Caco-2 (cell line): ENCODE results near the gene TSHZ2. TPM values are rescaled to one million over a fixed set of nuclear protein-coding genes. Genes with fewer than 3 reads are reported as not detected.

Experiments
- BruUV-seq: library from RNA; stranded (reverse); fragments of 400-500 nt; replicated peaks from 2 replicates; lab custom pipeline; 2021; lab: Mats Ljungman, UMichigan
- CTCF ChIA-PET: fragments of 300-600 bp; sonication (Branson Sonifier 250); formaldehyde crosslinking; loops from one replicate; lab custom pipeline; 2022; ENCODE audit warnings: antibody characterized with exemption; lab: Charles Lee
- POLR2A ChIA-PET: fragments of 300-600 bp; sonication (Branson Sonifier 250); formaldehyde crosslinking; loops from one replicate; lab custom pipeline; 2022; ENCODE audit warnings: antibody characterized with exemption; lab: Charles Lee
- DNase-seq, 2 experiments: peaks; one replicate each; pipeline versions ENCODE4 v3.0.0 to v3.0.0-alpha.2; 2020 to 2022
- H3K27me3 ChIP-seq: replicated peaks from 2 replicates; pipeline ENCODE4 v1.6.0; 2011; ENCODE audit warnings: low read length; ENCODE audit not compliant: control insufficient read depth, insufficient read depth
- H3K36me3 ChIP-seq: 2 replicates; pipeline ENCODE4 v1.5.1; 2011; ENCODE audit warnings: low read length; ENCODE audit not compliant: control insufficient read depth, insufficient read depth
- H3K4me1 ChIP-seq: fragments of 250-450 bp; sonication (Bioruptor Pico); 2 replicates; pipeline ENCODE4 v1.5.1; 2020; ENCODE audit warnings: mild to moderate bottlenecking
- H3K4me3 ChIP-seq: 2 replicates; pipeline ENCODE4 v1.5.1; 2011; ENCODE audit warnings: low read depth, mild to moderate bottlenecking, control low read depth, low read length
- H3K9me3 ChIP-seq: fragments of 250-450 bp; sonication (Bioruptor Pico); 2 replicates; pipeline ENCODE4 v1.5.1; 2020; ENCODE audit warnings: mild to moderate bottlenecking, moderate library complexity
- H3K27ac Mint-ChIP-seq: one replicate; pipeline ENCODE4 v1.8.0; 2022; ENCODE audit warnings: mixed read lengths; ENCODE audit not compliant: unreplicated experiment
- H3K27me3 Mint-ChIP-seq: one replicate; pipeline ENCODE4 v1.8.0; 2022; ENCODE audit warnings: mixed read lengths; ENCODE audit not compliant: insufficient read depth, unreplicated experiment
- H3K36me3 Mint-ChIP-seq: one replicate; pipeline ENCODE4 v1.8.0; 2022; ENCODE audit warnings: mild to moderate bottlenecking, mixed read lengths; ENCODE audit not compliant: insufficient read depth, unreplicated experiment
- H3K4me1 Mint-ChIP-seq: one replicate; pipeline ENCODE4 v1.8.0; 2022; ENCODE audit warnings: low read depth, mixed read lengths; ENCODE audit not compliant: unreplicated experiment
- H3K4me3 Mint-ChIP-seq: one replicate; pipeline ENCODE4 v1.8.0; 2022; ENCODE audit warnings: mild to moderate bottlenecking, moderate library complexity, mixed read lengths; ENCODE audit not compliant: unreplicated experiment
- H3K9me3 Mint-ChIP-seq: one replicate; pipeline ENCODE4 v1.8.0; 2022; ENCODE audit warnings: mixed read lengths; ENCODE audit not compliant: unreplicated experiment
- CTCF ChIP-seq, 2 experiments: fragments of 200-600 bp in 1 of 2; IDR thresholded peaks; 1 replicate in 1 of 2; 2 replicates in 1 of 2; pipeline versions ENCODE4 v1.5.1 to v1.8.0; 2011 to 2022; ENCODE audit warnings: antibody characterized with exemption in 1 of 2, control low read depth in 1 of 2, inconsistent platforms in 1 of 2, low read depth in 1 of 2, low read length in 1 of 2, mild to moderate bottlenecking in 1 of 2, moderate library complexity in 1 of 2; ENCODE audit not compliant: insufficient read depth in 1 of 2, severe bottlenecking in 1 of 2, unreplicated experiment in 1 of 2
- intact Hi-C: fragments of 100-400 bp; cut with micrococcal nuclease; formaldehyde crosslinking; loops from one replicate; pipeline ENCODE4 v1.10.0; 2022; ENCODE audit not compliant: unreplicated experiment
- total RNA-seq: library from RNA; stranded (reverse); gene quantifications from 2 replicates; pipeline ENCODE4 v1.2.3, GENCODE V29; 2022

Gene TSHZ2
- total RNA-seq, 1 experiment from 2014 or later, result 0.07 TPM

- ChIA-PET CTCF (interaction anchor here (0.7 kb wide), 1 partner anchor 396 kb away, joined by 3 read pairs; no protein-coding TSS in a partner anchor), POLR2A (no interaction called here)
- no TSS peak for BruUV-seq
- Mint-ChIP-seq H3K27me3 (peaks cover 4% of the 10 kb centered on the region), H3K4me1 (no peaks in the 10 kb centered on the region), H3K9me3 (no peaks in the 10 kb centered on the region), H3K4me3 (no peak overlapping the region), H3K27ac (no peak overlapping the region), H3K36me3 (no peaks in the 10 kb centered on the region)
- no peak overlapping the region for H3K4me3 ChIP-seq
- no peaks in the 10 kb centered on the region for H3K9me3 ChIP-seq
- no peaks in the 10 kb centered on the region; the same call in 1 of the 2 replicates for H3K27me3 ChIP-seq
- no peaks in the 10 kb centered on the region for H3K36me3 ChIP-seq
- intact Hi-C loops, result no loop called here
- no peaks in the 10 kb centered on the region for H3K4me1 ChIP-seq
- no peak for DNase-seq
- TF ChIP-seq CTCF (IDR thresholded peaks at IDR 0.05; ENCODE audit: insufficient read depth in 1 of 2, low read depth in 1 of 2, low read length in 1 of 2, severe bottlenecking in 1 of 2, unreplicated experiment in 1 of 2), result no peak
Observed at GRCh38 chr20:53152228-53152627, 180.1 kb downstream of the TSHZ2 start.

GRCh38 chr20:53154540-53154939 lies 182.4 kb downstream of the TSHZ2 start:
- CTCF ChIA-PET, result interaction anchor here (0.8 kb wide), 1 partner anchor 9 kb away, joined by 5 read pairs; no protein-coding TSS in a partner anchor
- no peaks in the 10 kb centered on the region for H3K4me1 Mint-ChIP-seq
- TF ChIP-seq CTCF (IDR thresholded peaks at IDR 0.05; ENCODE audit: insufficient read depth in 1 of 2, low read depth in 1 of 2, low read length in 1 of 2, severe bottlenecking in 1 of 2, unreplicated experiment in 1 of 2), result no peak
- POLR2A ChIA-PET, result no interaction called here
- intact Hi-C loops, result no loop called here
- Histone ChIP-seq H3K4me1 (no peaks in the 10 kb centered on the region), H3K9me3 (no peaks in the 10 kb centered on the region), H3K4me3 (no peak overlapping the region), H3K27me3 (no peaks in the 10 kb centered on the region; the same call in 1 of the 2 replicates), H3K36me3 (no peaks in the 10 kb centered on the region)
- H3K36me3 Mint-ChIP-seq, result no peaks in the 10 kb centered on the region
- no peak for DNase-seq
- no peak overlapping the region for H3K27ac Mint-ChIP-seq
- no peak overlapping the region for H3K4me3 Mint-ChIP-seq
- no peaks in the 10 kb centered on the region for H3K27me3 Mint-ChIP-seq
- H3K9me3 Mint-ChIP-seq, result no peaks in the 10 kb centered on the region
- BruUV-seq, result no TSS peak

- Mint-ChIP-seq H3K27ac (no peak overlapping the region), H3K36me3 (no peaks in the 10 kb centered on the region), H3K9me3 (no peaks in the 10 kb centered on the region), H3K27me3 (no peaks in the 10 kb centered on the region), H3K4me3 (no peak overlapping the region), H3K4me1 (no peaks in the 10 kb centered on the region)
- peak; percentile 71 to 81 for DNase-seq
- no TSS peak for BruUV-seq
- POLR2A ChIA-PET, result no interaction called here
- no peak overlapping the region for H3K4me3 ChIP-seq
- H3K9me3 ChIP-seq, result no peaks in the 10 kb centered on the region
- no peaks in the 10 kb centered on the region; the same call in 1 of the 2 replicates for H3K27me3 ChIP-seq
- intact Hi-C loops, result loop anchor here (1.0 to 2.0 kb wide), 4 partner anchors 60 to 905 kb away; no protein-coding TSS in a partner anchor
- no peaks in the 10 kb centered on the region for H3K4me1 ChIP-seq
- TF ChIP-seq CTCF (IDR thresholded peaks at IDR 0.05; ENCODE audit: insufficient read depth in 1 of 2, low read depth in 1 of 2, low read length in 1 of 2, severe bottlenecking in 1 of 2, unreplicated experiment in 1 of 2), result peak; percentile 69 to 75
- CTCF ChIA-PET, result interaction anchor here (0.7 kb wide), 1 partner anchor 515 kb away, joined by 6 read pairs; no protein-coding TSS in a partner anchor
- H3K36me3 ChIP-seq, result no peaks in the 10 kb centered on the region
Observed at GRCh38 chr20:53157443-53158408, 185.6 kb downstream of the TSHZ2 start.
